ENCODE measurements around the gene CXCL8. TPM values are rescaled to one million over a fixed set of nuclear protein-coding genes. Genes with fewer than 3 reads are reported as not detected.

CXCL8 gene
- total RNA-seq, 2 donors from 2014 or later = 15.2 TPM; not detected in 1

- H3K27ac ChIP-seq = no peak overlapping the region
- TF ChIP-seq POLR2AphosphoS5 (IDR thresholded peaks at IDR 0.05) = no peak
- no peak for TF ChIP-seq CTCF (IDR thresholded peaks at IDR 0.05)
- TF ChIP-seq POLR2A (IDR thresholded peaks at IDR 0.05) = no peak
- H3K4me3 ChIP-seq = no peak overlapping the region
- DNase-seq (ENCODE audit: low spot score) = no peak
- H3K36me3 ChIP-seq = no peaks in the 10 kb centered on the region
- H3K9me3 ChIP-seq = no peaks in the 10 kb centered on the region
- whole genome bisulfite sequencing = 93% methylated on average over 4 of the region's 4 CpGs
- intact Hi-C loops (cut with DNase I) = no loop called here
- no peaks in the 10 kb centered on the region for H3K27me3 ChIP-seq (replicated peaks; ENCODE audit: insufficient read depth)
- no peaks in the 10 kb centered on the region for H3K4me1 ChIP-seq (replicated peaks)
Measured at GRCh38 chr4:73723023-73723422, 17.3 kb upstream of the CXCL8 start.

- 92% methylated on average over 6 of the region's 6 CpGs for WGBS
- no peak for DNase-seq (ENCODE audit: low spot score)
- no peaks in the 10 kb centered on the region for H3K27me3 ChIP-seq (replicated peaks; ENCODE audit: insufficient read depth)
- no peak overlapping the region for H3K27ac ChIP-seq
- no peak overlapping the region for H3K4me3 ChIP-seq
- no peak for TF ChIP-seq POLR2AphosphoS5 (IDR thresholded peaks at IDR 0.05)
- no peak for TF ChIP-seq CTCF (IDR thresholded peaks at IDR 0.05)
- no peak for TF ChIP-seq POLR2A (IDR thresholded peaks at IDR 0.05)
- intact Hi-C loops (cut with DNase I) = no loop called here
- no peaks in the 10 kb centered on the region for H3K36me3 ChIP-seq
- no peaks in the 10 kb centered on the region for H3K4me1 ChIP-seq (replicated peaks)
- no peaks in the 10 kb centered on the region for H3K9me3 ChIP-seq
Measured at GRCh38 chr4:73723928-73724327, 16.4 kb upstream of the CXCL8 start.

GRCh38 chr4:73725510-73725909, 14.9 kb upstream of the CXCL8 start:
- Histone ChIP-seq H3K27ac (no peak overlapping the region), H3K27me3 (replicated peaks; ENCODE audit: insufficient read depth) (no peaks in the 10 kb centered on the region), H3K4me1 (replicated peaks) (no peaks in the 10 kb centered on the region), H3K4me3 (no peak overlapping the region), H3K9me3 (no peaks in the 10 kb centered on the region), H3K36me3 (no peaks in the 10 kb centered on the region)
- intact Hi-C loops (cut with DNase I) = no loop called here
- 96% methylated on average over 4 of the region's 4 CpGs for WGBS
- no peak for DNase-seq (ENCODE audit: low spot score)
- no peak for TF ChIP-seq POLR2A (IDR thresholded peaks at IDR 0.05)

- H3K27me3 ChIP-seq (replicated peaks; ENCODE audit: insufficient read depth) = no peaks in the 10 kb centered on the region
- intact Hi-C loops (cut with DNase I) = no loop called here
- 83% methylated on average over 1 of the region's 1 CpG for WGBS
Measured at GRCh38 chr4:73725985-73726384, 14.4 kb upstream of the CXCL8 start.

GRCh38 chr4:73727685-73728084, 12.7 kb upstream of the CXCL8 start:
- Histone ChIP-seq H3K4me3 (no peak overlapping the region), H3K27ac (no peak overlapping the region), H3K4me1 (replicated peaks) (no peaks in the 10 kb centered on the region), H3K9me3 (no peaks in the 10 kb centered on the region), H3K36me3 (no peaks in the 10 kb centered on the region), H3K27me3 (replicated peaks; ENCODE audit: insufficient read depth) (no peaks in the 10 kb centered on the region)
- TF ChIP-seq POLR2A (IDR thresholded peaks at IDR 0.05) = no peak
- DNase-seq (ENCODE audit: low spot score) = no peak
- 50% methylated on average over 8 of the region's 8 CpGs for WGBS
- intact Hi-C loops (cut with DNase I) = no loop called here

More at GRCh38 chr4:73725985-73726384, 14.4 kb upstream of the CXCL8 start:
- Histone ChIP-seq H3K36me3 (no peaks in the 10 kb centered on the region), H3K27ac (no peak overlapping the region), H3K4me3 (no peak overlapping the region), H3K9me3 (no peaks in the 10 kb centered on the region), H3K4me1 (replicated peaks) (no peaks in the 10 kb centered on the region)
- TF ChIP-seq CTCF (IDR thresholded peaks at IDR 0.05) (no peak), POLR2A (IDR thresholded peaks at IDR 0.05) (no peak), POLR2AphosphoS5 (IDR thresholded peaks at IDR 0.05) (no peak)
- DNase-seq (ENCODE audit: low spot score) = no peak

- no peaks in the 10 kb centered on the region for H3K36me3 ChIP-seq
- intact Hi-C loops (cut with DNase I) = no loop called here
- no peak for TF ChIP-seq POLR2AphosphoS5 (IDR thresholded peaks at IDR 0.05)
- no peak for TF ChIP-seq CTCF (IDR thresholded peaks at IDR 0.05)
- no peak for TF ChIP-seq POLR2A (IDR thresholded peaks at IDR 0.05)
- H3K27ac ChIP-seq = no peak overlapping the region
- H3K27me3 ChIP-seq (replicated peaks; ENCODE audit: insufficient read depth) = no peaks in the 10 kb centered on the region
- no peaks in the 10 kb centered on the region for H3K9me3 ChIP-seq
- H3K4me3 ChIP-seq = no peak overlapping the region
- WGBS = 90% methylated on average over 6 of the region's 6 CpGs
- no peak for DNase-seq (ENCODE audit: low spot score)
- no peaks in the 10 kb centered on the region for H3K4me1 ChIP-seq (replicated peaks)
Measured at GRCh38 chr4:73728091-73728741, 12.2 kb upstream of the CXCL8 start.

All from prostate gland (tissue), 2 donors.